ENCODE results near the gene FLG2. TPM values are rescaled to one million over a fixed set of nuclear protein-coding genes. Genes with fewer than 3 reads are reported as not detected.

FLG2 gene
- total RNA-seq (2022; extraction: Qiagen RNA extraction; ENCODE audit: low read depth) = not detected in 5 replicates

GRCh38 chr1:152359906-152360305 is at the start of gene FLG2:
TSS of gene FLG2 (minus strand) at chr1:152360006. CDS start at chr1:152358884, 1,122 bp downstream.

GRCh38 chr1:152325111-152325510 is 34.7 kb downstream of the FLG2 start, which contains the start of gene FLG:
TSS of gene FLG (minus strand) at chr1:152325239. CDS start at chr1:152315456, 9,783 bp downstream.

Other genes with a start within 250 kb of the FLG2 start
- 0.14 to 0.24 TPM (median 0.19 TPM) in 5 replicates for gene TCHH, start 244.6 kb downstream of the FLG2 start, total RNA-seq (2022; extraction: Qiagen RNA extraction; ENCODE audit: low read depth)
- not detected in 5 replicates for gene RPTN, start 200.8 kb downstream of the FLG2 start, total RNA-seq (2022; extraction: Qiagen RNA extraction; ENCODE audit: low read depth)
- 0.01 TPM in 1 of 5 replicates, not detected in the others for gene HRNR, start 135.8 kb downstream of the FLG2 start, total RNA-seq (2022; extraction: Qiagen RNA extraction; ENCODE audit: low read depth)
- 0.01 TPM in 2 of 5 replicates, not detected in the others for gene FLG, start 34.8 kb downstream of the FLG2 start, total RNA-seq (2022; extraction: Qiagen RNA extraction; ENCODE audit: low read depth)
- not detected in 5 replicates for gene CRNN, start 54.3 kb upstream of the FLG2 start, total RNA-seq (2022; extraction: Qiagen RNA extraction; ENCODE audit: low read depth)
- gene LCE5A, start 150.8 kb upstream of the FLG2 start, total RNA-seq (2022; extraction: Qiagen RNA extraction; ENCODE audit: low read depth) = 0.18 TPM in 1 of 5 replicates, not detected in the others
- gene CRCT1, start 154.5 kb upstream of the FLG2 start, total RNA-seq (2022; extraction: Qiagen RNA extraction; ENCODE audit: low read depth) = 0.24 to 0.57 TPM (median 0.48 TPM) in 3 of 5 replicates, not detected in the others
- gene LCE3E, start 206.8 kb upstream of the FLG2 start, total RNA-seq (2022; extraction: Qiagen RNA extraction; ENCODE audit: low read depth) = not detected in 5 replicates
- gene LCE3D, start 220.5 kb upstream of the FLG2 start, total RNA-seq (2022; extraction: Qiagen RNA extraction; ENCODE audit: low read depth) = 0.34 to 0.80 TPM (median 0.59 TPM) in 5 replicates
- gene LCE3C, start 240.2 kb upstream of the FLG2 start, total RNA-seq (2022; extraction: Qiagen RNA extraction; ENCODE audit: low read depth) = not detected in 5 replicates